IPS-15b (cell line): Measurements from ENCODE around the gene KAT6B.
"Not testable (repeated sequence)": the region's sequence is repeated elsewhere in the genome, so short reads cannot be mapped to it uniquely, and the experiment has no call there.

Experiments
- H3K27me3 ChIP-seq: one replicate; pipeline ENCODE4 v1.6.1; 2013; ENCODE audit warnings: low read length; ENCODE audit not compliant: control insufficient read depth, insufficient read depth
- H3K36me3 ChIP-seq: one replicate; pipeline ENCODE4 v1.6.1; 2013; ENCODE audit warnings: low read length; ENCODE audit not compliant: control insufficient read depth, insufficient read depth
- H3K4me1 ChIP-seq: one replicate; pipeline ENCODE4 v1.6.1; 2013; ENCODE audit warnings: mild to moderate bottlenecking, low read length; ENCODE audit not compliant: control insufficient read depth, insufficient read depth
- H3K4me3 ChIP-seq: one replicate; pipeline ENCODE4 v1.5.1; 2013; ENCODE audit warnings: low read depth, low read length
- H3K9ac ChIP-seq: one replicate; pipeline ENCODE4 v1.6.1; 2013; ENCODE audit warnings: low read depth, mild to moderate bottlenecking, low read length
- H3K9me3 ChIP-seq: one replicate; pipeline ENCODE4 v1.6.1; 2013; ENCODE audit warnings: mild to moderate bottlenecking, low read length; ENCODE audit not compliant: control insufficient read depth, insufficient read depth

KAT6B gene

DNA sequence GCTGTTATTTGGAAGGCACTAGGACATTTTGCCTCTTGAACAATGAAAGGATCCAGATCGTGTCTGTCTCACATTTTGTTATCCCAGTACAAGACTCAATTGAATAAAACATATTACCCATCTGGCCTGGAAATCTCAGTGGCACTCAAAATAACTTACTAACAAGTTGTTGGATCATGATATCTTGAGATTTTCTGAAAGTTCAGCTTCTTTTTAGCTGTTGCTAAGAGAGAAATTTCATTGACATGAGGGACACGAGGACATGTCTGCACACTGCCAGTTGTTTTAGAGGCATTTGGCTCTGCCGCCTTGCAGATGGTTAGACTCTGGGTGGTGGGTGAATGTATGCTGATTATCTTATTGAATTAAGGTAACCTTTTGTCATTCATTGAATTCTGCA is 41.0 kb downstream of the KAT6B start:
- no peaks in the 10 kb centered on the region for H3K27me3 ChIP-seq
- H3K36me3 ChIP-seq, result no peaks in the 10 kb centered on the region
- no peaks in the 10 kb centered on the region for H3K9me3 ChIP-seq
- peaks cover 18% of the 10 kb centered on the region for H3K4me1 ChIP-seq
- H3K4me3 ChIP-seq, result no peak overlapping the region
- no peak overlapping the region for H3K9ac ChIP-seq

DNA sequence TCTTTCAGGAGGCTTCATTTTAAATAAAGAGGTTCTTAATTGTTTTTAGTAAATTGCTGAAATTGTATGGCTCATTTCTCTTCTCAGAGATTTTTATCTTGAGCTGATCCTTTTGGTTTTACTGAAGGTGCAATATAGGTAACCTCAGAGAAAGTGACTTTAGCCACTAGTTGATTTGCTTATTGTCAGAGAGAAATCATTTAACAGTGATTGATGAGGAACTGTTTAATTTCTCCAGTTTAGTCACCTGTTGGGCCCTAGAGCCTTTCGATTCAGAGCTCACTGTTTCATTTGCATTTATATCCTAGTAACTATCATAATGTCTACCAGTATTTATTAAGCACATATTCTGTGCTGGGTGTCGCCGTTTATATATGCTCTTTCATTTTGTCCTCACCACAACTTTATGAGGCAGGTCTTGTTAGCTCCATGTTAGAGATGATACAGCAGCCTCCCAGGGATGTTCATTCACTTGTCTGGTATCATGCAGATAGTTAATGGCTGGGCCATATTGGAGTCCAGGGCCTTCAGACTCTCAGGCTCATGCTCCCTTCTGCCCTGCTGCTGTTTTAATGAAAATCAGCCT is 42.1 kb downstream of the KAT6B start:
- no peaks in the 10 kb centered on the region for H3K27me3 ChIP-seq
- no peaks in the 10 kb centered on the region for H3K36me3 ChIP-seq
- H3K4me1 ChIP-seq, result peaks cover 12% of the 10 kb centered on the region
- no peak overlapping the region for H3K4me3 ChIP-seq
- H3K9me3 ChIP-seq, result no peaks in the 10 kb centered on the region
- H3K9ac ChIP-seq, result no peak overlapping the region

DNA sequence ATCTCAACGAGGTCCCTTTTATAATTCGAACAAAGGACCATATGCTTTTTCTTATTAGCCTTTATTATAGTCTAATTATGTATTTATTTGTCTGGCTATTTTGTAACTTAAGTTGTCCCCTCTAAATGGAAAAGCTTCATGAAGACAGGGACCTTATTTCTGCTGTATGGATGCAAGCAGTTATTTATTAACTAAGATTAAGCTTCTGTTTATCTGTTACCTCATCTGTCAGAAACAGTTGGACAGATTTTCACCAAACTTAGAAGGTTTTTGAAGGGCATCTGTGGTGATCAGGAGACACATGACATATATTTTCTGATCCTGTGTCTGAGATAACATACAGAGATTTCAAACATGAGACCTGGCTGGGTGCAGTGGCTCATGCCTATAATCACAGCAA is 43.2 kb downstream of the KAT6B start:
- no peaks in the 10 kb centered on the region for H3K27me3 ChIP-seq
- H3K9ac ChIP-seq, result no peak overlapping the region
- no peaks in the 10 kb centered on the region for H3K36me3 ChIP-seq
- H3K4me1 ChIP-seq, result peaks cover 9% of the 10 kb centered on the region
- no peaks in the 10 kb centered on the region for H3K9me3 ChIP-seq
- no peak overlapping the region for H3K4me3 ChIP-seq

DNA sequence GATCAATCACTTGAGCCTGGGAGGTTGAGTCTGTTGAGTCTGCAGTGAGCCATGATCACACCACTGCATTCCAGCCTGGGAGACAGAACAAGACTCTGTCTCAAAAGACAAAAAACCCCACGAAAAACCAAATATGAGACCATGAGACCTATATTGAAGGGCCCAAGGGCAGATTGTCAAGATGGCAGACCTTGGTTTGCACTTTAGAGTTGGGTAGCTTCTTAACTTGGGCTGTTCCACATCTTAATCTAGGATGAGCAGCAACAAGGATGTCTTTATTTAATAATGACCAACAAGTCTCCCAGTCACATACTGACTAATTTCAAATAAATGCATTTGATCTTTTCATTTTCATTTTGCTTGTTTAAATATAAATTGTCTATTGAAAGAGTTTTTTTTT is 43.8 kb downstream of the KAT6B start:
- Histone ChIP-seq H3K27me3 (no peaks in the 10 kb centered on the region), H3K9ac (no peak overlapping the region), H3K4me1 (peaks cover 9% of the 10 kb centered on the region), H3K9me3 (no peaks in the 10 kb centered on the region), H3K36me3 (no peaks in the 10 kb centered on the region), H3K4me3 (no peak overlapping the region)

DNA sequence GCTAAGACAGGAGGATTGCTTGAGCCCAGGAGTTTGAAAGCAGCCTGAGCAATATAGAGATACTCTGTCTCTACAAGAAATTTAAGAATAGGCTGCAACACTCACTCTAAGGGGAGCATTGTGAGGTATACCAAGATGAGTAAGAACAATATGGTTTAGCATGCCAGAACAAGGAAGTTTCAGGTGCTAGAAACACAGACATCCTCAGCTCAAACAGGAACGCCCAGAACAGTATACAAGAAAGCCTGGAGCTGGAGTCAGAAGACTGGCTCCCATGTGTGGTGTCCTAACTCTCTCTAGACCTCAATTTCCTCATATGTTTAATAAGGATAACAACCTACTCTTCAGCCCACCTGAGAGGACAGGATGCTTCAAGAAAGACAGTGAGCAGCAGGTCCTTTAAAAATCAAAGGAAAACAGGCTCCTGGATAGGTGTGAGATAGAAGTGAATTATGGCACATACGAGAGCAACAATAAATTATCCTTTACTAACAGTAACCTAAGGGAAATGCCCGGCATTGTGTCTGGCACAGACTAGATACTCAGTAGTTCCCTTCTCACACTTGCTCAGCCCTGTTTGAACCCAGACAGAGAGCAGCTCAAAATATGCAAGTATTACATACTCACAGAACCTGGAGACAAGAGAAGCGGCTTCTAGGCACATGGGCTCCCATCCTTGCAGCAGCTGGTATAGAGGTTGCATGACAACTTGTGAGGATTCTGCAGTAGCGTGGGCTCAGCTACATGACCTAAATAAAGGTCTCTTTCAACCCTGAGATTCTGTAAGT is 45.4 kb downstream of the KAT6B start:
- H3K4me1 ChIP-seq, result peaks cover 11% of the 10 kb centered on the region
- H3K9me3 ChIP-seq, result no peaks in the 10 kb centered on the region
- no peaks in the 10 kb centered on the region for H3K36me3 ChIP-seq
- H3K9ac ChIP-seq, result no peak overlapping the region
- H3K4me3 ChIP-seq, result no peak overlapping the region
- H3K27me3 ChIP-seq, result no peaks in the 10 kb centered on the region

DNA sequence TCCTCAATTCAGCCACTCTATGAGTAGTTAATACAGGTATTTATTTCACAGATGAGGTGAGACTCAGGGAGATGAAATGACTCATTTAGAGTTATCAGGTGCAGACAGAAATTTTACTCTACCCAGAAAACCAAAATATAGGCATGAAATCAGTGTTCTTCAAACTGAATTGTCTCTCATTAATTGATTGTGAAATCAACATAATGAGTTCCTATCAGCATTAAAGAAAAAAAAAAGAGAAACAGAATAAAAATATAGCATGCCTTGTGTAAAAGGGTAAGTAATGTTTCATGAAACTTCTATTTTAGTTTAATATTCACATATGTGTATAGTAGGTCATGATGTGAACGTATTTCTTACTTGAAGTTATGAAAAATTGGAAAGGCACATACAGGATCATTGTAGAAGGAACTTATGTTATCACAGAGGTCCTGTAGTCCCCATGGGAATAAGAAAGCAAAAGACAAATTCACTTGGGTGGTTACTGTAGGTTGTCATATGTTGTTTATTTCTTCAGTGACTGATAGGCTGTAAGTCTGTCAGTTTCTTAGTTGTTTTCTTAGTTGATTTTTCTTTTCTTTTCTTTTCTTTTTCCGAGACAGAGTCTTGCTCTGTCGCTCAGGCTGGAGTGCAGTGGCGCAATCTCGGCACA is 47.5 kb downstream of the KAT6B start:
- Histone ChIP-seq H3K9me3 (no peaks in the 10 kb centered on the region), H3K4me1 (peaks cover 5% of the 10 kb centered on the region), H3K4me3 (no peak overlapping the region), H3K27me3 (no peaks in the 10 kb centered on the region), H3K9ac (no peak overlapping the region), H3K36me3 (no peaks in the 10 kb centered on the region)

DNA sequence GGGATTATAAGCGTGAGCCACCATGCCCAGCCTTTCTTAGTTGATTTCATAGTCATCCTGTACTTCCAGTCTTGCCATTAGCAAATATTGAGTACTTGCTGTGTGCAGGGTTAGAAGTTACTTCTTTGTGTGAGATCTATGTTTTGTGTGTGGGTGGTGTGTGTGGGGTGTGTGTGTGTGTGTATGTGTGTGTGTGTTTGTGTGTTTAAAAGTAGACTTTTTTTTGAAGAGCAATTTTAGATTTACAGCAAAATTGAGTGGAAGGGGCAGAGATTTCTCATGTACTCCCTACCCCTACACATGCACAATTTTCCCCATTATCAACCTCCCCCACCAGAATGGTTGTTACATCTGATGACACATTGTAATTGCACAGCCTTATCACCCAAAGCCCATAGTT is 48.2 kb downstream of the KAT6B start:
- no peaks in the 10 kb centered on the region for H3K9me3 ChIP-seq
- no peak overlapping the region for H3K4me3 ChIP-seq
- no peaks in the 10 kb centered on the region for H3K36me3 ChIP-seq
- H3K4me1 ChIP-seq, result peaks cover 5% of the 10 kb centered on the region
- no peak overlapping the region for H3K9ac ChIP-seq
- no peaks in the 10 kb centered on the region for H3K27me3 ChIP-seq

DNA sequence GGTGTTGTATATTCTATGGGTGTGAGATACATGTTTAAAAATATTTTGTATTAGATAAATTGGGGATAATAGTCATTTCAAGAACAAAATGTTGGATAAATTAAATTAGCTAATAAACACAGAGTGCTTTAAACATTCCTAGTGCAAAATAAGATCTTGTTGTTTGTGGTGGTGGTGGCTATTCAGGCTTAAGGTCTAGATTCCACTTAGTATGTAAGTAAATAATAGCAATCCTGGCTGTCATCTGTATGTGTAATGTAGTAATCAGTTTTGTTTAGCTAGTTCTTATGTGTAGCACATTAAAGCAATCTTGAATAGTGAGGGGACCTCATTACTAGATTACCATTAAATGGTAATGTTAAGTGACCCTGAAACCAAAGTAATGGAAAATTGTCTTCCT is 48.7 kb downstream of the KAT6B start:
- Histone ChIP-seq H3K36me3 (no peaks in the 10 kb centered on the region), H3K4me3 (no peak overlapping the region), H3K4me1 (peaks cover 5% of the 10 kb centered on the region), H3K9ac (no peak overlapping the region), H3K27me3 (no peaks in the 10 kb centered on the region), H3K9me3 (no peaks in the 10 kb centered on the region)

DNA sequence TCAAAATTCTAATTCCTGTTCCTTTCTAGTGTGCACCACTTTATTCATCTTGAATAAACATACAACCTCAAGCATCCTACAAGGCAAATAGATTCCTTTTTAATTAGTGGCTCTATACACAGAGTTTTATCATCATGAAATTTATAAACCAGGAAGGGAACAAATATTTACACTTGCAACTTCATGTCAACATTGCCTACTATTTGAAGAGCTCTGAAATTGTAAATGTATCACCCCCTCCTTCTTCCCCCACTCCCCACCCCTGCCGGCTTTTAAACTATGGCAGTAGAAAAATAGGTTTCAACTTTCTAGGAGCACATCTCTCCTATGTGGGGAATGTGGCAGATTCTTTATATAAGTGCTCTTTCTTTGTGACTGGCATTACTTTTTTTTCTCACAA is 49.6 kb downstream of the KAT6B start:
- Histone ChIP-seq H3K36me3 (no peaks in the 10 kb centered on the region), H3K9ac (no peak overlapping the region), H3K4me3 (no peak overlapping the region), H3K4me1 (peaks cover 5% of the 10 kb centered on the region), H3K9me3 (no peaks in the 10 kb centered on the region), H3K27me3 (no peaks in the 10 kb centered on the region)

DNA sequence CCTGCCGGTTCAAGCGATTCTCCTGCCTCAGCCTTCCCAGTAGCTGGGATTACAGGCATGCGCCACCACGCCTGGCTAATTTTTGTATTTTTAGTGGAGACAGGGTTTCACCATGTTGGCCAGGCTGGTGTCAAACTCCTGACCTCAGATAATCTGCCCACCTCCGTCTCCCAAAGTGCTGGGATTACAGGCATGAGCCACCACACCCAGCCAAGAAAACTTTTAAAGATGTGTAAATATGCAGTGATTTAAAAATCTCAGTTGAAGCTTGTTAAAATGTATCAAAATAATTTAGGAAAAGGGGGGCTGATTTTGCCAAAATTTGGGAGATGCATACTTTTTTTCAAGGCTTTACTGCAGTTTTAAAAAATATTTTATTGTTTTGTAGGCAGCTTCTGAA is 50.7 kb downstream of the KAT6B start:
- not testable (repeated sequence) for H3K9ac ChIP-seq, H3K36me3 ChIP-seq, H3K4me1 ChIP-seq, H3K4me3 ChIP-seq, H3K27me3 ChIP-seq, H3K9me3 ChIP-seq

DNA sequence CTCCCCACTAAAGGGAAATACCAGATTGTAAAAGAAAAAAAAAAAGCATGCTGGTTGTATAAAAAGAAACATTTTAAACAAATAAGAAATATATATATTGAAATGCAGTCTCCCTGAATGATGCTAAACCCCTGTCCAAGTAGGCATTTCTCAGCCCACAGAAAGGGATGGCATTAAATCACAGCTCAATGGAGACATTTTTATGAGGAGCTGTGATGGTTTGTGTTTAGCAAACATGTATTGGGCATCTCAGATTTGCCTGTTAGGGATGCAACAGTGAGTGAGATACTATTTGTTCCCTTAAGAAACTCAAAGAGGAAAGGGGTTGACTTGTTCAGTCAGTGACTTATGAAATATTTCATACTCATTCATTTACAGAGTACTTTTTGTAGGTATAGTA is 51.5 kb downstream of the KAT6B start:
- H3K4me1 ChIP-seq, result peaks cover 5% of the 10 kb centered on the region
- H3K9ac ChIP-seq, result no peak overlapping the region
- no peaks in the 10 kb centered on the region for H3K36me3 ChIP-seq
- no peaks in the 10 kb centered on the region for H3K27me3 ChIP-seq
- H3K9me3 ChIP-seq, result no peaks in the 10 kb centered on the region
- H3K4me3 ChIP-seq, result no peak overlapping the region

DNA sequence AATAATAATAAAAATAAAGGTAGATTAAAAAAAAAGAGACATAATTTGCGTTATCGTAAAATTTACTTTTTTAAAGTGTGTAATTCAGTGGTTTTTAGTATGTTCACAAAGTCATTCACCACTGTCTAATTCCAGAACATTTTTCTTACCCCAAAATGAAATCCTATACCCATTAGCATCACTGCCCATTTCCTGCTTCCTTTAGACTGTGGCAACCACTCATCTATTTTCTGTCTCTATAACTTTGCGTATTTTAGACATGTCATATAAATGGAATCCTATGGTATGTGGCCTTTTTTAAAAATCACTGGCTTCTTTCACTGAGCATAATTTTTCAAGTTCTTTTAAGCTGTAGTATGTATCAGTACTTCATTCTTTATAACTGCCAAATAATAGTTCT is 53.6 kb downstream of the KAT6B start:
- Histone ChIP-seq H3K36me3 (no peaks in the 10 kb centered on the region), H3K4me1 (peaks cover 5% of the 10 kb centered on the region), H3K9ac (no peak overlapping the region), H3K4me3 (no peak overlapping the region), H3K27me3 (no peaks in the 10 kb centered on the region), H3K9me3 (no peaks in the 10 kb centered on the region)
